Activated CD8-positive, alpha-beta T cell treated with anti-CD3 and anti-CD28 coated beads, Interleukin-2, amount 10 ng/mL, durations not matched to agents 7 days and 5 days (primary cell): ENCODE results near the gene KRTAP10-6. TPM values are rescaled to one million over a fixed set of nuclear protein-coding genes. Genes with fewer than 3 reads are reported as not detected.
"Not testable (repeated sequence)": the region's sequence is repeated elsewhere in the genome, so short reads cannot be mapped to it uniquely, and the experiment has no call there.

ENCODE experiments used
- ATAC-seq: fragments of 150-1000 bp; cut with Tn5 transposase; one replicate; pipeline ENCODE4 v1.10.0; 2021; ENCODE audit warnings: moderate library complexity
- CTCF ChIA-PET: fragments of 350-600 bp; sonication (Branson Sonifier 250); formaldehyde crosslinking; loops from one replicate; lab custom pipeline; 2021; ENCODE audit warnings: antibody characterized with exemption; lab: Charles Lee
- POLR2A ChIA-PET: fragments of 350-600 bp; sonication (Branson Sonifier 250); formaldehyde crosslinking; loops from one replicate; lab custom pipeline; 2021; ENCODE audit warnings: antibody characterized with exemption; lab: Charles Lee
- DNase-seq: peaks from one replicate; pipeline ENCODE4 v3.0.0-alpha.2; 2020
- H3K27ac Mint-ChIP-seq: one replicate; pipeline ENCODE4 v1.8.0; 2021; ENCODE audit warnings: mild to moderate bottlenecking, mixed read lengths
- H3K27me3 Mint-ChIP-seq: one replicate; pipeline ENCODE4 v1.8.0; 2021; ENCODE audit warnings: low read depth, mixed read lengths
- H3K36me3 Mint-ChIP-seq: one replicate; pipeline ENCODE4 v1.8.0; 2021; ENCODE audit warnings: low read depth, mixed read lengths
- H3K4me1 Mint-ChIP-seq: one replicate; pipeline ENCODE4 v1.8.0; 2021; ENCODE audit warnings: low read depth, mixed read lengths
- H3K4me3 Mint-ChIP-seq: one replicate; pipeline ENCODE4 v1.8.0; 2021; ENCODE audit warnings: mild to moderate bottlenecking, mixed read lengths
- H3K9me3 Mint-ChIP-seq: one replicate; pipeline ENCODE4 v1.8.0; 2022; ENCODE audit warnings: mixed read lengths; ENCODE audit not compliant: insufficient read depth
- total RNA-seq, 2 experiments: library from RNA; stranded (reverse); gene quantifications; one replicate each; pipeline ENCODE4 v1.2.3, GENCODE V29; 2021

The KRTAP10-6 gene
- total RNA-seq, 2 experiments from 2014 or later: not detected

DNA sequence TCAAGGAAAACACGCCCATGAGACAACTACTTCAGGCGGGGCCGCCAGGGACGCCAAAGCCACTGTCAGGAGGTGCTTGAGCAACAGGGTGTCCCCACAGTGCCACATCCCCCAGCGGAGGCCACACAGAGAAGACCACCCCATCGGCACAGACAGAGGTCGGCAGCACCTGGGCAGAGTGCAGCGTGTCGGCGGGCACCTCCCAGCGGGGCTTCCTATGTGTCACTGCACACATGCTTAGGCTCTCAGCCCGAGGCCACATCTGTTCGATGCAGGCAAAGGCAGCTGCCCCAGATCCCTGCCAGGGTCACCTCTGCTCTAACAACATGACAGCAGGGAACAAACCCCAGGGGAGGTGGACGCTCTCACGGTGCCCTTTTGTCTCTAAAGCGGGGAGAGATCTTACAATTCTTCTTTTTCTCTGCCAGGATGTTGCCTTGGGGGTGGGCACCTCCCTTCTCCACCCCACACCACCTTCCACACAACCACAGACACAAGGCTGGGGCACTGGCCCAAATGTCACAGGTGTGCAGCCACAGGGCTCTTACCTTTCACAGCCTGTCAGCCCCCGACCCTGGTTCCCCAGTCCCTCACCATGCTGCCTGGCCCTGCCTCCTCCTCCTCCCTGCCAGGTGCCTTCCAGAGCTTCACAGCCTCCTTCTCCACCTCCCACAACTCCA is 23.7 kb upstream of the KRTAP10-6 start:
- DNase-seq (no peak), ATAC-seq (no peak)
- POLR2A ChIA-PET: no interaction called here
- Mint-ChIP-seq H3K27me3 (no peaks in the 10 kb centered on the region), H3K4me1 (peaks cover 33% of the 10 kb centered on the region), H3K27ac (no peak overlapping the region), H3K9me3 (peaks cover 32% of the 10 kb centered on the region), H3K4me3 (no peak overlapping the region), H3K36me3 (peaks cover 28% of the 10 kb centered on the region)
- CTCF ChIA-PET: no interaction called here

DNA sequence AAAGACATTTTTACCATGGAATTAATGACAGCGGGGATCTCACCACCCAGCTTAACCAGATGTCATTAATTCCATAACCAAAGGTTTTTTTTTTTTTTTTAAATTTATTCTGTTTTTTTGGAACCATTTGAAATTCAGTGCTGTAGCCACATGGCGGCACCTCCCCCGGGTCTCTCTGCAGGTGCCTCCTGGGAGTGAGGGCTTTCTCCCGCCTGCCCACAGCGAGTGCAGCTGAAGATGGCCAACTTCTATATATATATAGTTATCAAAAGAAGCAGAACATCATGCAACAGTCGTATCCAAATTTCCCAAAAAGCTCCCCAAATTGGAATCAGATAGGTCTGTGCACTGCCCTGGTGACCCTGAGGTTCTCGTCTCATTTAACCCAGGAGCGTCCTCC is 23.2 kb upstream of the KRTAP10-6 start:
- Mint-ChIP-seq H3K36me3 (peaks cover 22% of the 10 kb centered on the region), H3K27me3 (no peaks in the 10 kb centered on the region), H3K27ac (no peak overlapping the region), H3K4me1 (peaks cover 33% of the 10 kb centered on the region), H3K9me3 (peaks cover 32% of the 10 kb centered on the region), H3K4me3 (no peak overlapping the region)
- no peak for DNase-seq
- ChIA-PET POLR2A (no interaction called here), CTCF (no interaction called here)
- ATAC-seq: no peak

DNA sequence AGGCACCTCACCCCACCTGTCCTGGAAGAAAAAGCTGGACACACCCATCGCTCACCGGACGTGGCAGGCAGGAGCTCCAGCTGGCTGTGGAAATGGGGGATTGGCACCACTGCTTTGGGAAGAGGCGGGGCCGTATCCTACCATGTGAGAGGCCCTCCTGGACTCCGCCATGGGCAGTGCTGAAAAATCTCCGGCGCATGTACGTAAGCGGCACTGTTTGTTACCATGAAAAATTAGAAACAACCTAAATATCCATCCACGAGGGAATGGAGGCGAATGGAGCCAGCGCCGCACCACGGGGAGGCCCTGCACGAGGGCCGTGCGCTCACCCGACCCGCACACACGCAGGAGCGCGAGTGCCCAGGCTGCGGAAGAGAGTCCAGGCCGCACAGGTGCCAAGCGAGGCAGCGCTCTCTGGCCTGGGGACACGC is 22.7 kb upstream of the KRTAP10-6 start:
- Mint-ChIP-seq H3K27me3 (no peaks in the 10 kb centered on the region), H3K27ac (no peak overlapping the region), H3K4me1 (peaks cover 33% of the 10 kb centered on the region), H3K9me3 (peaks cover 32% of the 10 kb centered on the region), H3K36me3 (peaks cover 20% of the 10 kb centered on the region), H3K4me3 (no peak overlapping the region)
- ChIA-PET CTCF (no interaction called here), POLR2A (no interaction called here)
- DNase-seq (no peak), ATAC-seq (no peak)

DNA sequence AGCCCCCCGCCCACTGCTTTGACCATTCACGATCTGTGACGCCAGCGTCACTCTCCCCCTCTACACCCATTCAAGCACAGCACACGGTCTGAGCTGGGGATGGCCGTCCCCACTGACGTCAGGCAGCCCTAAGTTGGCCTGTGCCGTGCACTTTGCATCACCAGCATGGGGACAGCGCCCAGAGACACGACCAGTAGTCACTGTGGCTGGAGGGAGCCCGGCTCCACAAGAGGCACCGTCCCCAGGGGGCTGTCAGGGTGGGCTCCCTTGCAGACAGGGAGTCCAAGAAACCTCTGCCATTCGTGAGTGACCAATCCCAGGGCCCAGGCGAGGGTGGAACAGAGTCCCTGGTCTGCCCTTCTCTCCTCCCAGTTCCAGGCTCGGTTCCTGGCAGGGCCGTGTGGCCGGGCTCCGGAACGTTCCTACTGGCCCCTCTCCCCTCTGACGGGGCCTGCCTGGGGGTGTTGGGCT is 21.9 kb upstream of the KRTAP10-6 start:
- Mint-ChIP-seq H3K27ac (no peak overlapping the region), H3K4me1 (peaks cover 26% of the 10 kb centered on the region), H3K27me3 (no peaks in the 10 kb centered on the region), H3K9me3 (peaks cover 32% of the 10 kb centered on the region), H3K4me3 (no peak overlapping the region), H3K36me3 (peaks cover 15% of the 10 kb centered on the region)
- DNase-seq (no peak), ATAC-seq (no peak)
- ChIA-PET CTCF (no interaction called here), POLR2A (no interaction called here)

DNA sequence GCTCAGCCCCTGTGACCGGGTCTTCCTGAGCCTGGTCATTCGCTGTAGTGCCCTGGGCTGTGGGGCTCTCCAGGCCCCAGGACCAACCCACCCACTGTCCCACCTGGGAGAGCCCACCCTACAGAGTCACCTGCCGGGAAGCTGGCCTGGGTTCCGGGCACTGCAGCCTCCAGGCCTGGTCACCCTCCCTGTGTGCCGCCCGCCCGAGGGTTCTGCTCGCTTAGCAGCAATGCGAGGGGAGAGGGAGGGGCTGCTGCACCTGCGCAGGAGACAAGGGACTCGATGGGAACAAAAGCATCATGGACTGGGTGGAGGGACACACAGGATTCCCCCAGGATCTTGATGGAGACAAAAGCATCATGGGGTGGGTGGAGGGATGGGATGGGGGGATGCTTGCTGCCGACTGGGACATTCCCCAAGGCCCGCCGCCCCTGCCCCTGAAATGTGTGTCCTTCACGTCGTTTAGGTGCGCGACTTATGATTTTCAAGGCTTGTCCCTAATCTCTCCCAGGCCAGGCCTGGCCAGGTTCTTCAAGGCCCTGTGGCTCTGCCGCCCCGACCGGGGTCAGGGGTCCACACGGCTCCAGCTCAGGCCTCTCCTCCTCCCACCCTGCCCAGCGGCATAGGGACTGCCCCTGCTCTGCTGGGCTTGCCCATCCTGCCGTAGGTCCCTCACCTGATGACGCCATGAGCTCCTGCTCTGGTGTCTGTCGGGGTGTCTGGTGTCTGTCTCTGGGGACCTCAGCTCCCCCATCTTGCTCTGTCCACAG is 21.3 kb upstream of the KRTAP10-6 start:
- H3K4me1 Mint-ChIP-seq: peaks cover 19% of the 10 kb centered on the region
- peaks cover 27% of the 10 kb centered on the region for H3K9me3 Mint-ChIP-seq
- ChIA-PET POLR2A (no interaction called here), CTCF (no interaction called here)
- DNase-seq (no peak), ATAC-seq (no peak)
- H3K36me3 Mint-ChIP-seq: peaks cover 8% of the 10 kb centered on the region
- no peak overlapping the region for H3K27ac Mint-ChIP-seq
- no peak overlapping the region for H3K4me3 Mint-ChIP-seq
- no peaks in the 10 kb centered on the region for H3K27me3 Mint-ChIP-seq

DNA sequence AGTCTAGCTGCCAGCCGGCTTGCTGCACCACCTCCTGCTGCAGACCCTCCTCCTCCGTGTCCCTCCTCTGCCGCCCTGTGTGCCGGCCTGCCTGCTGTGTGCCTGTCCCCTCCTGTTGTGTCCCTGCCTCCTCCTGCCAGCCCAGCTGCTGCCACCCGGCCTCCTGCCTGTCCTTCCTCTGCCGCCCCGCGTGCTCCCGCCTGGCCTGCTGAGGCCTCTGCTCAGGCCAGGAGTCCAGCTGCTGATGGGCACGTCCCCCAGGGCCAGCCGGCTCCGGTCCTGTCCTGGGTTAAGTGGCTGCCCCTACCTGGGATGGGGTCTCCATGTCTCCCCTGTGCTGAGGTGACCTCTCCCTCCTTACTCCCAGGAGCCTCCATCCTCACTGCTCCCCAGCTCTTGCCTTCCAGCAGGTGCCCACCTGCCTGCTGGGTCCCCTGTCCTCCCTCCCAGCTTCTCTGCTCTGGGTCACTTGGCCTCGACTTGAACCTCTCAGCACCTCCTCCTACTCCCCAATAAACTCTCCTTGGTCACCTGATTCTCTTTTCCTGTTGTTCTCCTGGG is 20.4 kb upstream of the KRTAP10-6 start:
- Mint-ChIP-seq H3K9me3 (peaks cover 22% of the 10 kb centered on the region), H3K4me1 (peaks cover 12% of the 10 kb centered on the region), H3K27me3 (peaks cover 1% of the 10 kb centered on the region), H3K36me3 (peaks cover 3% of the 10 kb centered on the region), H3K27ac (no peak overlapping the region), H3K4me3 (no peak overlapping the region)
- CTCF ChIA-PET: no interaction called here
- POLR2A ChIA-PET: no interaction called here
- no peak for DNase-seq
- ATAC-seq: no peak

DNA sequence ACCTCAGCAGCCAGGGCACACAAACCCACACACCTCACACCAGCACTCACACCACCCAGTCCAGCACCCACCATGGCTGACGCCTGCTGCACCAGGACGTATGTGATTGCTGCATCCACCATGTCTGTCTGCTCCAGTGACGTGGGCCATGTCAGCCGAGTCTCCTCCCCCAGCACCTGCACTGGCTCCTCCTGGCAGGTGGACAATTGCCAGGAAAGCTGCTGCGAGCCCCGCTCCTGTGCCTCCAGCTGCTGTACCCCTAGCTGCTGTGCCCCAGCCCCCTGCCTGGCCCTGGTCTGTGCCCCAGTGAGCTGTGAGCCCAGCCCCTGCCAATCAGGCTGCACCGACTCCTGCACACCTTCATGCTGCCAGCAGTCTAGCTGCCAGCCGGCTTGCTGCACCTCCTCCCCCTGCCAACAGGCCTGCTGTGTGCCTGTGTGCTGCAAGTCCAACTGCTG is 19.8 kb upstream of the KRTAP10-6 start, which contains the start of gene KRTAP10-8:
Gene KRTAP10-8 (plus strand): TSS at position 51 of the 458 bp plus-strand sequence. CDS start 22 bp downstream, at position 73.
- DNase-seq (no peak), ATAC-seq (no peak)
- POLR2A ChIA-PET: no interaction called here
- Mint-ChIP-seq H3K4me3 (no peak within 1 kb of the TSS), H3K27ac (no peak within 1 kb of the TSS), H3K36me3 (peaks cover 3% of the 10 kb centered on the region), H3K4me1 (peaks cover 9% of the 10 kb centered on the region), H3K27me3 (peaks cover 2% of the 10 kb centered on the region), H3K9me3 (peaks cover 22% of the 10 kb centered on the region)
- CTCF ChIA-PET: no interaction called here

DNA sequence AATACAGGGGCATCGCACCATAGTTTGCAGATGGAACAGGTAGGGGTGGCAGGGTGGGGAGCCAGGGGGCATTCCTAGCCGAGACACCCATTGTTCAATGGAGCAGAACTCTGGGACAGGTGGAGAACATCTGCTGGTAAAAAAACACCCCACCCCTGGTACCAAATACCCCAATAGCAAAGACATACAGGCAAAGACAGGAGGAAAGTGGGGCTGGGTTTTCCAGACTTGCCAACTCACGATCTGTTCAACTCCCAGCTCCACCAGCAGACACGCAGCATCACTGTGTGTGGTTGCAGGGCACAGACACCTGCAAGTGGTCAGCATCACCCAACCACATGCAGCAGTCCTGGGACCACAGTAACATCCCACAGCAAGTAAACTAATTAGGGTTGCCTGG is 19.2 kb upstream of the KRTAP10-6 start:
- ChIA-PET POLR2A (no interaction called here), CTCF (no interaction called here)
- peaks cover 22% of the 10 kb centered on the region for H3K9me3 Mint-ChIP-seq
- H3K36me3 Mint-ChIP-seq: peaks cover 3% of the 10 kb centered on the region
- no peak for DNase-seq
- H3K27ac Mint-ChIP-seq: no peak overlapping the region
- peaks cover 6% of the 10 kb centered on the region for H3K4me1 Mint-ChIP-seq
- ATAC-seq: no peak
- peaks cover 4% of the 10 kb centered on the region for H3K27me3 Mint-ChIP-seq
- no peak overlapping the region for H3K4me3 Mint-ChIP-seq

DNA sequence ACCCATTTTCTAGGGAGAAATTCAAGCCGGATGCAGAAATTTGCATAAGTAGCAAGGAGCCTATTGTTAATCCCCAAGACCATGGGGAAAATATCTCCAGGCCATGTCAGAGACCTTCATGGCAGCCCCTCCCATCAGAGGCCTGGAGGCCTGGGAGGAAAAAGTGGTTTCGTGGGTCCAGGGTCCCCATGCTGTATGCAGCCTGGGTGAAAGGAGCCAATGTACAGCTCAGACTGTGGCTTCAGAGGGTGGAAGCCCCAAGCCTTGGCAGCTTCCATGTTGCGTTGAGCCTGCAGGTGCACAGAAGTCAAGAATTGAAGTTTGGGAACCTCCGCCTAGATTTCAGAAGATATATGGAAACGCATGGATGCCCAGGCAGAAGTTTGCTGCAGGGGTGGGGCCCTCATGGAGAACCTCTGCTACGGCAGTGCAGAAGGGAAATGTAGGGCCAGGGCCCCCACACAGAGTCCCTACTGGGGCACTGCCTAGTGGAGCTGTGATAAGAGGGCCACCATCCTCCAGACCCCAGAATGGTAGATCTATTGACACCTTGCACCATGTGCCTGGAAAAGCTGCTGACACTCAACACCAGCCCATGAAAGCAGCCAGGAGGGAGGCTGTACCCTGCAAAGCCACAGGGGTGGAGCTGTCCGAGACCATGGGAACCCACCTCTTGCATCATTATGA is 18.0 kb upstream of the KRTAP10-6 start:
- H3K27me3 Mint-ChIP-seq, ATAC-seq, POLR2A ChIA-PET, DNase-seq, H3K4me3 Mint-ChIP-seq, H3K36me3 Mint-ChIP-seq, H3K4me1 Mint-ChIP-seq, H3K27ac Mint-ChIP-seq: not testable (repeated sequence)
- H3K9me3 Mint-ChIP-seq: peaks cover 22% of the 10 kb centered on the region
- CTCF ChIA-PET: interaction anchor here (0.9 to 1.1 kb wide), 2 partner anchors 155 to 350 kb away, joined by 3 to 4 read pairs; no protein-coding TSS in a partner anchor

DNA sequence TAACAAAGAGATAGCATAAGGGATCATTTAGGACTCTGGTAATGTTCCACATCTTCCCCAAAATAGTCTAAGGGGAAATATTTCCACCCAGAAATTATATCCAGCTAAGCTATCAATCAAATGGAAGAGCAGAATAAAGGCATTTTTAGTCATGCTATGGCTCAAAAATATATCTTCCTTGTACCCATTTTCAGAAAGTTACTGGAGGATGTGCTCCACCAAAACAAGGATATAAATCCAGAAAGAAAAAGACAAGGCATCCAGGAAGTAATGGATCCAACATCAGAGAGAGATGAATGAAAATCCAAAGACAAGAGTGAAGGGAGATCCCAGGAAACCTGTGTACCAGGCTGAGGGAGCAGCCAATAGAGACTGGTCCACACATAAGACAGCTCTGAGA is 16.9 kb upstream of the KRTAP10-6 start:
- no peak overlapping the region for H3K4me3 Mint-ChIP-seq
- POLR2A ChIA-PET: no interaction called here
- ATAC-seq (no peak), DNase-seq (no peak)
- peaks cover 22% of the 10 kb centered on the region for H3K9me3 Mint-ChIP-seq
- no peaks in the 10 kb centered on the region for H3K4me1 Mint-ChIP-seq
- H3K27me3 Mint-ChIP-seq: peaks cover 11% of the 10 kb centered on the region
- CTCF ChIA-PET: interaction anchor here (0.9 kb wide), 1 partner anchor 156 kb away, joined by 3 read pairs; no protein-coding TSS in a partner anchor
- H3K36me3 Mint-ChIP-seq: peaks cover 3% of the 10 kb centered on the region
- no peak overlapping the region for H3K27ac Mint-ChIP-seq

DNA sequence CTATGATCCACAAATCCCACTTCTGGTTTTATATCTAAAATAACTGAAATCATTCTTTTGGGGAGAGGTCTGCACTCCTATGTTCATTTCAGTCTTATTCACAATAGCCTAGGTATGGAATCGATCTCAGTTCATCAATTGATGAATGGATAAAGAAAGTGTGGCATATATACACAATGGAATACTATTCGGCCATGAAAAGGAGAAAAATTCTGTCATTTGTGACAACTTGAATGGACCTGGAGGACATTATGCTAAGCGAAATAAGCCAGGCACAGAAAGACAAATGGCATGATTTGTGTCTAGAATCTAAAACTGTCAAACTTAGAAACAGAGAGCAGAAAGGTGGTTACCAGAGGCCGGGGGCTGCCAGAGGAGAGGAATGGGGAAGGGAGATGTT is 14.2 kb upstream of the KRTAP10-6 start:
- POLR2A ChIA-PET: no interaction called here
- Mint-ChIP-seq H3K27ac (no peak overlapping the region), H3K9me3 (peaks cover 22% of the 10 kb centered on the region), H3K27me3 (peaks cover 11% of the 10 kb centered on the region), H3K4me1 (no peaks in the 10 kb centered on the region), H3K36me3 (peaks cover 3% of the 10 kb centered on the region), H3K4me3 (no peak overlapping the region)
- ATAC-seq (no peak), DNase-seq (no peak)
- CTCF ChIA-PET: no interaction called here
